AG08396 (cell line): Measurements from ENCODE around the gene DTD1.

ENCODE experiments used
- DNase-seq: peaks from one replicate; pipeline ENCODE4 v3.0.0; 2012; ENCODE audit warnings: low spot score, mixed read lengths

The DTD1 gene

GRCh38 chr20:18663932-18664331, 76.1 kb downstream of the DTD1 start:
- DNase-seq = no peak

GRCh38 chr20:18665135-18665534, 77.3 kb downstream of the DTD1 start:
- DNase-seq = no peak

- no peak for DNase-seq
These were observed 79.1 kb downstream of the DTD1 start for GRCh38 chr20:18666803-18667415.

DNA sequence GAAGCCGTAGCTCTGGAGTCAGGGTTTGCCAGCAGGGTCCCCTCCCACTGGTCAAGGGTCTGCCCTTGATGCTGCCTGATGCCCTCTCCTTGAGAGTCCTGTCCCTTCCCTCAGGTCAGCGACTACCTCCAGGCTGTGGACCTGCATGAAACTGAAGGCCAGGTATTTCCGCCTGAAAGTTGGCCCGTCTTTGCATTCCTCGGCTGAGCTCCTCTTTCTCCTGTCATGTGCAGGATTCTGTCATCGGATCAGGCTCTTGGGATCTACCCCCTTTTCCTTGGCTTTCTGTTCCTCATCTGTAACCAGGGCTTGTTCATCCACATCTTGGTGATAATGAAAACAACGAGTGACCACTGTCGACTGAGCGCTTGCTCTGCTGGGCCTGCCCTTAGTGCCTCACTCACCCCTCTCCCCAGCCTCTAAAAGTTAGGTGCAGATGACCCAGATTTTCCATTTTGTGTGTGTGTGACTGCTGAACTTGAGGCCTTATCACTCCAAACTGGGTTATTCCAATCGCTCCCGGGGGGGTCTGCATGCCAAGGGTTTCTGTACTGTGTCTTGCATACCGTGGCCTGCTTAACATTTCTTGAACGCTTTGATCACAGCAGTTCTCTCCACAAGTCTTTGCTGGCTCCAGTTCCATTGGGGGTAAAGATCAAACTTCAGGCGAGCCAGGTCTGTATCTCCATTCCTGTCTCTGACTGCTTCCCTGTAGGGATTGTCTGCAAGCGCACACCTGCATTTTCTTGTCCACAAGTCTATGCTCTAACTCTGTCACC, 81.6 kb downstream of the DTD1 start:
- DNase-seq = no peak

GRCh38 chr20:18671203-18671710, 83.4 kb downstream of the DTD1 start:
- DNase-seq = no peak

GRCh38 chr20:18672834-18673233, 85.0 kb downstream of the DTD1 start:
- no peak for DNase-seq

DNA sequence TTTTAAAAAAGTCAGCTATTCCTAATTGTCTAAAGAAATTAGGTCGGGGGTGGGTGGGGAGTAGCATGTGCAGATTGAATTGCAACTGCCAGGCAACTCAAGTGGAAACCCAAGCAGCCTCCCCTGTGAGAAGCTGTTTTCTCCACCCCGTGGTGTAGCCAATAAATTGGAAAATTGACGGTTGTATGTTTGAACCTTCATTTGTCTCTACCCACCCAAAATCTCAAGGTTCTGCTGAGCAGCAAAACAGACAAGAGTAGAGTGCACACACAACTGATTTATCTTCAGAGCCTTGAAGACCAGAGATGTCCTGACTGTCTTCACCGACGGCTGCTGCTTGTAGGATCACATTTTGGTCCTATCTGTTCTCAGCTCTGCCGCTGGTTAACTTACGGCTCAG, 88.5 kb downstream of the DTD1 start:
- no peak for DNase-seq

DNA sequence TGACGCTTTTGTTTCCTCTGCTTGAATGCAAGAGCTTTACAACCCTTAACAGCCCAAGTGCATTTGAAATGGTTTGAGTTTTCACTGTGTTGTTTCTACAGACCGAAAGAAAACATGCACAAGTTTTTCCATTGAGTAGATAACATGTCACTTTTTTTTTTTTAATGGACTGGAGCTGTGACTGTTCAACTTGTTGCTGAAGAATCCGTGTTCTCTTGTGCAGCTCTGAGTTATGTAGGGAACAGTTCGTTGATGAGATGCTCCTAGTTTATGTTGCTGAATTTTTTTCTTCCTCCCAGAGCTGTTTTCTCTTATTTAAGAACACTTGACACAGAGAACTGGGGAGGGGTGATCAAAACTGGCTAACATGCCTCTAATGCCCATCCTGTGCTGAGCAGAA, 89.3 kb downstream of the DTD1 start:
- no peak for DNase-seq

- no peak for DNase-seq
These were observed 90.9 kb downstream of the DTD1 start for GRCh38 chr20:18678549-18679419.

GRCh38 chr20:18683839-18684238, 96.0 kb downstream of the DTD1 start:
- no peak for DNase-seq

DNA sequence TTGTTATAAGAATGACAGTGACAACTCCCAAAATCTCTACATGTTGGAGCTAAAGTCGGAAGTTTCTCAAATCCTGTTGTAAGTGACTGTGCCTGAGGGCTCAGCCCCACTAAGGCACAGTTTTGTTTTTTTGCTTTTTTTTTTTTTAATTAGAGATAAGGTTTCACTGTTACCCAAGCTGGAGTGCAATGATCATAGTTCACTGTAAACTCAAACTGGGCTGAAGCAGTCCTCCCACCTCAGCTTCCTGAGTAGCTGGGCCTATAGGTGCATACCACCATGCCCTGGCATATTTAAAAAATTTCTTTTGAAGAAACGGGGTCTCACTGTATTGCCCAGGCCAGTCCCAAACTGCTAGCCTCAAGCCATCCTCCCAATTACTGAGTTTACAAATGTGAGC, 96.9 kb downstream of the DTD1 start:
- DNase-seq = no peak

DNA sequence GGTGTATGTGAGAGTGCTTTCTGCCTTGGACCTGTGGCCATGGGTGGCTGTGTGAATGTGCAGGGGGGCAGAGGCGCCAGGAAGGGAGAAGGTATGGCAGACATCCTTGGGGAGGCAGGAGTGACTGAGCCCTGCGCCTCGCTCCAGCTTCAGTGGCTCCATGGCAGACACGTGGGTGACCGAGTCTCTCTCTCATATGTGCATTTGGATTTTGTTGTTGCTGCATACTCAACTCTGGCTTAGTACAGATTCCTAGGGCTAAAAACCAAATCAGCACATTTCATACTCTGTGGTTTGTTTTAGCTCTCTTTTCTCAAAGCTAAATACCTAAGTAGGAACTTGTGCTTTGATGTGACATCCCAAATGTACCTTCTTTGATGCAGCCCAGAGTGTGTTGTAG, 97.6 kb downstream of the DTD1 start:
- DNase-seq = no peak

GRCh38 chr20:18686696-18687095, 98.8 kb downstream of the DTD1 start:
- DNase-seq = no peak

GRCh38 chr20:18688676-18689075, 100.8 kb downstream of the DTD1 start:
- no peak for DNase-seq

- DNase-seq = no peak
These were observed 101.7 kb downstream of the DTD1 start for GRCh38 chr20:18689557-18689956.

GRCh38 chr20:18692447-18692846, 104.6 kb downstream of the DTD1 start:
- no peak for DNase-seq

DNA sequence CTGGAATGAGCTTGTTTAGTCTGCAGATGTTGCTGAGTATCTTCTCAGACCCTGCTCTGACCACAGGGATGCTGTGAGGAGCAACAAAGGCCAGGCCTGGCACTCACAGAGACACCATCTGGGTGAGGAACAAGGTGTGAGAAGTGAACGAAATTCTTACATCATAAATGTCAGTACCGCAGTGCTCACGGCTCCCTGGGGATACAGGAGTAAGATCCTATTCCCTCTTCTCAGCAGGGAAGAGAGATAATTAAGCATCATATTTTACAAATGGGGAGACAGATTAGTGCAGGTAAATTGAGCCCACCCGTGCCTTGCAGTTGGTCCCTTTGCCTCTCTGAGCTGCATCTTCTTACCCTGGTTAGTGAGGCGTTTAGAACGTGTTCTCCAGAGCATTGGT, 106.2 kb downstream of the DTD1 start:
- no peak for DNase-seq

- no peak for DNase-seq
These were observed 107.3 kb downstream of the DTD1 start for GRCh38 chr20:18695175-18695574.

- no peak for DNase-seq
These were observed 111.0 kb downstream of the DTD1 start for GRCh38 chr20:18698735-18699380.

DNA sequence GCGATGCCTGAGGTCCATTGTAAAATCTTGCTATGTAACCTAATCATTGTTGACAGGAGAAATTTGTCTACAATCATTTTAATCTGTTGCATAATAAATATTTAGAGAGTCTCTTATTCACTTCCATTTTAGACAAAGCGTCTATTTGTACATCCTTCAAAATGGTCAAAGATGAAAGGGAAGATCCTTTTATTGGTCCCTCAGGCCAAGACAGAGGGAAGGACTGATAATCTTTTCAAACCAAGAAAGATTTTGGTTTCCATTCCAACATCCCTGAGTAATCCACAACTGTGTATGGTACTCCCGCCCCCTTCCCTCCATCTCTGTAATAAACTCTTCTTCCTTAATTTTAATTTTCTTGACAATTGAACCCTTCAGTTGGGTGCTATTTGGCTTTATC, 114.1 kb downstream of the DTD1 start:
- DNase-seq = no peak

DNA sequence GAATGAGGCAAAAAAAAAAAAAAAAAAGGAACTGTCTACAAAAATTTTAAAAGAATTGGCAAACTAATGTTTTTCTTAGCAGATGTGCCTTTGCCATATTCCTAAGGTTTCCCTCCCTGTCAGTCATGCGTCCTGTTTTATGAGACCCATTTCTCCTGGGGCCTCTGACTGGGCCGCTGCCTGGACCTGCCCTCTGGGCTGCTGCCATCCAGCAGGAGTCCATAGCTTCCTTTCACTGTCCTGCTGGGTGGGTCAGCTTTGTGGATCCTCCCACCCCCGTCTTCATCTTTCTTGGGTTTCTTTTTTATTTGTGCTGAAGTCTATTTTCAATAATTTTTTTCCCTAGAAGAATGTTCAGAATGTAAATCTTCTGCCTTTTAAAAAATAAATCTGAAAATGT, 114.9 kb downstream of the DTD1 start:
- peak; percentile 23 for DNase-seq

GRCh38 chr20:18705490-18705889, 117.6 kb downstream of the DTD1 start:
- peak; percentile 82 for DNase-seq
